ENCODE measurements around the gene DEDD2.

Gene DEDD2

GRCh38 chr19:42169486-42170413, 47.7 kb downstream of the DEDD2 start:
- DNase-seq: no peak

- DNase-seq: no peak
Observed at GRCh38 chr19:42168206-42168605, 49.3 kb downstream of the DEDD2 start.

DNA sequence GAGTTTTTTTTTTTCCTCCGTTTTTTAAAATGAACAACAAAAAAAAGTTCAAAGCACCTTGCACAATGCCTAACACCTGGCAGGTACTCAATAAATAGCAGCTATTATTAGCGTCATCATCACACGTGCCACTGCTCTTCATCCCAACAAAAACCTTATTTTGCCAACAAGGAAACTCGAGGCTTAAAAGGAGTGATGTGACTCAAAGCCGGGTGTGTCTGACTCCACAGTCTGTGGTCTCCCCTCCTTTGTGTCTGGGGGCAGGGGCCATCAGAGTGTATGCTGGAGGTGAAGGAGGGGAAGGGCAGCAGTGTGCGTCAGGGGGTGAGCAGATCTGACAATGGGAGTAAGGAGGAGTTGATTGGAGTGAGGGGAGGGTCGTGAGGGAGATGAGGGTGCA, 51.2 kb downstream of the DEDD2 start:
- DNase-seq: no peak

DNA sequence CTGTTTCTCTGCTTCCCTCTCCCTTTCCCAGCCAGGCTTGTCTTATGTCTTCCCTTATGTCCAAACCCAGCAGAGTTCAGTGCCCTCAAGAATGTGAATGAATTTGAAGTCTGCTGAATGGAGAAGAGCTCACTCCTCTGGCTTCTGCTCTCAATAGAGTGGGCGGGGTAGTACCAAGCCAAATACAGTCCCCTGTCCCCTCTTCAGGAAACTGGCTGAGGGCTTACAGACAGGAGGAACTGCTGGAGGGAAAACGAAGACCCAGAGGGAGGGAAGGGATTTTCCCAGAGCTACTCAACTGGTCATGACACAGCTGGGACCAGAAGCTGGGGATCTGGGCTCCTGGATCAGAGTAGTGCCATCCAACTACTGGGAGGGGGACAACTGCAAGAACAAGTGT, 52.3 kb downstream of the DEDD2 start:
- DNase-seq: no peak

- no peak for DNase-seq
Observed at GRCh38 chr19:42161616-42162263, 55.7 kb downstream of the DEDD2 start.

DNA sequence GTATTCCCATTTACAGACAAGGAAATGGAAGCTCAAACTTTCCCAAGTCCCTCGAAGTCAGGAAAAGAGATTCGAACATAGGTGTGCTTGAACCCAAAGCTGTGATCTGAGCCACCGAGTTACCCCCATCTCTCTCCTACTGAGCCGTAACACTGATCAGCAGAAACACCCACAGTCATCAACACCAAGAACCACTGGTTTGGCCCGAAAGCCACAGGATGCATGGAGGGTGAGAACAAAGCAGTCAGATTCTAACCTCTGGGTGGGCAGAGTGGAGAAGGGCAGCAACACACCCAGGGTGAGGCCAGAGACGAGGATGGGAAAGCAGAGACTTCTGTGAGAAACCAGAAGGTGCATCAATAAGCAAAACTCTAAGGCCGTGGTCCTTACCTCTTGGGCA, 57.5 kb downstream of the DEDD2 start:
- no peak for DNase-seq

GRCh38 chr19:42158926-42159325, 58.6 kb downstream of the DEDD2 start:
- DNase-seq: no peak

GRCh38 chr19:42156571-42156970, 60.9 kb downstream of the DEDD2 start:
- no peak for DNase-seq

- no peak for DNase-seq
Observed at GRCh38 chr19:42155796-42156195, 61.7 kb downstream of the DEDD2 start.

- peak; percentile 53 for DNase-seq
Observed at GRCh38 chr19:42154471-42155323, 62.8 kb downstream of the DEDD2 start.

DNA sequence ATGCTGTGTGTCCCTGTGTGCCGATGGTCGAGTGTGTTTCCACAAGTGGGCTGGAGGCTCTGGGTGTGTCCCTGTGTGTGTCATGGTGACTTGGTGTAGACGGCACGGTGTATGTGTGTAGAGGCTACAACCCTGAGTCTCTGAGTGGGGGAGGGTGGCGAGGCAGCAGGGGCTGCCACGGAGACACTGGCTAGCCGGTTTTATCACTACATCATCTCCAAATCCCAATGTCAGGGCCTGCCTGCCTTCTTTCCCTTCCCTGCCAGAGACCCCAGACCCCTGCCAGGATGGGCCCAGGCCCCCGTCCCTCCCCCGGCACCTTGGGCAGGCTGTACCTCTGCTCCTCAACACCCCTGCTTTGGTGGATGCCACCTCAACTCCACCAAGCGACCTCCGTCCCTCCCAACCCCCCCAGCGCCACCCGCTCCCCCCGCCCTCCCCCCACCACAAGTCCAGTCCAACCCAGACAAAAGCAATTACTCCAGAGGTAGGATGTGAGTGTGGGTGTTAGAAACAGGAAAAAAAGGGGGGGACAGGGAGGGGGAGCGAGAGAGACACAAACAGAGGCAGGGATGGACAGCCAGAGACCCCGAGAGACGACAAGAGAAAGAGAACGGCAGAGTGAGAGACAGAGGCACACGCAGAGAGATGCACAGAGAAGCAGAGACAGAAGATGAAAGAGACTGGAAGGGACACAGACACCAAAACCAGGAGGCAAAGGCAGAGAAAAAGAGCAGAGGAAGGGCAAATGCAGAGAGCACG, 63.6 kb downstream of the DEDD2 start:
- no peak for DNase-seq

GRCh38 chr19:42152910-42153671, 64.4 kb downstream of the DEDD2 start:
- DNase-seq: no peak

DNA sequence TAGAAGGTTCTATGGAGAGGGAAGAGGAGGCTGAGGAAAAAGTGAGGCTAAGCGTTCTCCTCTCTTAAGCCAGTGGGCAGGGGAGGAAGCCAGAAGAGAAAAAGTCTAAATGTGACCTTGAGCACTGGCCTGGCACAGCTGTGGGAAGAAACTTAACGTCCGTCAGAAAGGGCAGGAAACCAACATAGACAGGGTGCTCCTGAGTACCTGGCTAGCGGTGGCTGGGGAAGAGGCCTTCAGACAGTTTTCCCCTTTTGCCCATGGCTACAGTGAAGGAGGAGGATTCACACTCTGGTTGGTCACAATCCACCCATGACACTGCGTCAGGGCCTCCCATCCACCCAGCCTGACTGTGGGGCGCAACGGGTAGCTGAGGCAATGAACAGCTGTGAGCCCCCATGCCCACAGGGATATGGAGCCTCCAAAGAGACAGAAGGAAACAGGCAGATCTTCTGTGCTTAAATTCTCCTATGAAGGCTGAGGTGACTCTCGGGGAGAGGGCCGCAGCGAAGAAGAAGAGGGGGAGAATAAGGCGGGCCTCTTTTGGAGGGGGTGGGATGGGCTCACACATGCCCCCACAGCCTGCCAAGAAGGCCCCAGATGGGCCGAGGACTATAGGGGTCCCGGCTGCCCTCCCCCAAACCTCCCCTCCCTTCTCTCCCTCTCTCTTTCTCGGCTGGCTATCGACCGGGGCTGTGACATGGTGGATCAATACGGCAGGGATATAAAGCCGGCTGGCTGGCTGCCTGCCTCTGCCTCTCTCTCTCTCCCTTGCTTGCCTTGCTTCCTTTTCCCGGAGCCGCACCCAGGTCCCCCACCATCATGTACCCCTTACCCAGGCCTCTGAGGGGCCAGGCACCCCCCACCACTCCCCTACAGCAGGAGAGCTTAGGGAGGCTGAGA, 65.4 kb downstream of the DEDD2 start:
- no peak for DNase-seq

DNA sequence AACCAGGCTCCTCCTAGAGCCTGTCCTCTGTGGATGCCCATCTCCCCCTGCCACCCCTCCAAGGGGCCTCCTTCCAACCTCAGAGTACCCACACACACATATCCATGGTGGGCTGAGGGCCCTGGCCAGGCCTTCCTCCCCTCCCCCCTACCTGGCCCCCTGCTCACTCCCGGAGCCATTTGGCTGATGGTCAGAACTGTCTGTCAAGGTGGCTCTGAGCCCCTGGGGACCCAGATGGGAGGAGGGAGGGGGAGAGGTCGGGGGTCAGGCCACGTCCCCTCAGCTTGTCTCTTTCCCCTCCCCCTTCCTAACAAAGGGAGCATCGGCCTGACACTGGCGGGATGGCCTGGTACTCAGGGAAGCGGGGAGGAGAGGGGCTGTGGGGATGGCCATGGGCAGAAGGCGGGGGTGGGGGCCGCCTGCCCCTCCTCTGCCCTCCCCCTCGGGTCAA, 66.5 kb downstream of the DEDD2 start:
- DNase-seq: no peak

- DNase-seq: no peak
Observed at GRCh38 chr19:42150364-42150763, 67.1 kb downstream of the DEDD2 start.

GRCh38 chr19:42149447-42150202, 67.9 kb downstream of the DEDD2 start:
- DNase-seq: no peak

All from NCI-H2029 (cell line).